Muscle layer of colon (tissue), 2 donors: ENCODE data around the gene NPNT.

Experiments used
- H3K27ac ChIP-seq: one replicate; pipeline ENCODE4 v1.7.0; 2013; ENCODE audit warnings: low read depth, mild to moderate bottlenecking, low read length, moderate library complexity
- H3K27me3 ChIP-seq, 2 donors: one replicate each; pipeline ENCODE4 v1.7.0; 2013; ENCODE audit warnings: low read length in 2 of 2, mild to moderate bottlenecking in 2 of 2; ENCODE audit not compliant: insufficient read depth in 2 of 2, control insufficient read depth in 1 of 2
- H3K36me3 ChIP-seq: one replicate; pipeline ENCODE4 v1.7.0; 2013; ENCODE audit warnings: mild to moderate bottlenecking, low read length; ENCODE audit not compliant: insufficient read depth
- H3K4me1 ChIP-seq: one replicate; pipeline ENCODE4 v1.7.0; 2013; ENCODE audit warnings: mild to moderate bottlenecking, low read length; ENCODE audit not compliant: insufficient read depth
- H3K4me3 ChIP-seq, 2 donors: one replicate each; pipeline ENCODE4 v1.7.0; 2013; ENCODE audit warnings: low read length in 2 of 2, low read depth in 1 of 2, mild to moderate bottlenecking in 1 of 2, moderate library complexity in 1 of 2
- H3K9ac ChIP-seq: one replicate; pipeline ENCODE4 v1.7.0; 2013; ENCODE audit warnings: low read length
- H3K9me3 ChIP-seq: one replicate; pipeline ENCODE4 v1.7.0; 2013; ENCODE audit warnings: mild to moderate bottlenecking, low read length
- donor health status: abdominal sarcoma.
- donor health status: Adenocarcinoma of cecum.

NPNT gene

GRCh38 chr4:105887508-105887907 is 7.8 kb upstream of the NPNT start:
- Histone ChIP-seq H3K36me3 (no peaks in the 10 kb centered on the region), H3K9me3 (no peaks in the 10 kb centered on the region), H3K9ac (no peak overlapping the region), H3K27me3 (no peaks in the 10 kb centered on the region), H3K27ac (no peak overlapping the region), H3K4me1 (no peaks in the 10 kb centered on the region), H3K4me3 (no peak overlapping the region)

GRCh38 chr4:105895583-105896460 is 551 bp downstream of the NPNT start:
- peaks cover 4 to 26% of the 10 kb centered on the region in 2 donors for H3K27me3 ChIP-seq
- no peak overlapping the region for H3K27ac ChIP-seq
- H3K4me1 ChIP-seq, result no peaks in the 10 kb centered on the region
- H3K9ac ChIP-seq, result no peak overlapping the region
- no peaks in the 10 kb centered on the region for H3K36me3 ChIP-seq
- no peaks in the 10 kb centered on the region for H3K9me3 ChIP-seq
- H3K4me3 ChIP-seq, result peak overlapping the region; percentile 26 to 35

- Histone ChIP-seq H3K9ac (no peak overlapping the region), H3K4me1 (no peaks in the 10 kb centered on the region), H3K4me3 (no peak overlapping the region), H3K27me3 (peaks cover 4 to 26% of the 10 kb centered on the region in 2 donors), H3K9me3 (no peaks in the 10 kb centered on the region), H3K27ac (no peak overlapping the region), H3K36me3 (no peaks in the 10 kb centered on the region)
Observed at GRCh38 chr4:105896461-105896942, 1.2 kb downstream of the NPNT start.

GRCh38 chr4:105896984-105897775 is 1.9 kb downstream of the NPNT start:
- H3K36me3 ChIP-seq, result no peaks in the 10 kb centered on the region
- peaks cover 4 to 26% of the 10 kb centered on the region in 2 donors for H3K27me3 ChIP-seq
- H3K4me3 ChIP-seq, result no peak overlapping the region
- H3K9ac ChIP-seq, result no peak overlapping the region
- H3K9me3 ChIP-seq, result no peaks in the 10 kb centered on the region
- no peak overlapping the region for H3K27ac ChIP-seq
- no peaks in the 10 kb centered on the region for H3K4me1 ChIP-seq

GRCh38 chr4:105900541-105900940 is 5.3 kb downstream of the NPNT start:
- Histone ChIP-seq H3K4me3 (no peak overlapping the region), H3K36me3 (no peaks in the 10 kb centered on the region), H3K4me1 (no peaks in the 10 kb centered on the region), H3K9me3 (no peaks in the 10 kb centered on the region), H3K27ac (no peak overlapping the region), H3K9ac (no peak overlapping the region), H3K27me3 (peaks cover 0 to 18% of the 10 kb centered on the region in 2 donors)

GRCh38 chr4:105902550-105903262 is 7.4 kb downstream of the NPNT start:
- Histone ChIP-seq H3K9ac (no peak overlapping the region), H3K27ac (no peak overlapping the region), H3K36me3 (no peaks in the 10 kb centered on the region), H3K4me1 (no peaks in the 10 kb centered on the region), H3K4me3 (no peak overlapping the region), H3K27me3 (peaks cover 0 to 1% of the 10 kb centered on the region in 2 donors), H3K9me3 (no peaks in the 10 kb centered on the region)

- no peak overlapping the region for H3K9ac ChIP-seq
- H3K27me3 ChIP-seq, result no peaks in the 10 kb centered on the region
- no peak overlapping the region for H3K27ac ChIP-seq
Observed at GRCh38 chr4:105909787-105910281, 14.6 kb downstream of the NPNT start.

GRCh38 chr4:105911426-105911825 is 16.2 kb downstream of the NPNT start:
- no peaks in the 10 kb centered on the region for H3K27me3 ChIP-seq
- no peaks in the 10 kb centered on the region for H3K9me3 ChIP-seq
- no peak overlapping the region for H3K9ac ChIP-seq
- H3K36me3 ChIP-seq, result no peaks in the 10 kb centered on the region
- H3K27ac ChIP-seq, result no peak overlapping the region
- no peak overlapping the region for H3K4me3 ChIP-seq
- no peaks in the 10 kb centered on the region for H3K4me1 ChIP-seq

More at GRCh38 chr4:105909787-105910281, 14.6 kb downstream of the NPNT start:
- Histone ChIP-seq H3K9me3 (no peaks in the 10 kb centered on the region), H3K4me1 (no peaks in the 10 kb centered on the region), H3K36me3 (no peaks in the 10 kb centered on the region), H3K4me3 (no peak overlapping the region)

GRCh38 chr4:105912633-105913032 is 17.4 kb downstream of the NPNT start:
- Histone ChIP-seq H3K27me3 (no peaks in the 10 kb centered on the region), H3K4me3 (no peak overlapping the region), H3K9me3 (no peaks in the 10 kb centered on the region), H3K36me3 (no peaks in the 10 kb centered on the region), H3K4me1 (no peaks in the 10 kb centered on the region), H3K9ac (no peak overlapping the region), H3K27ac (no peak overlapping the region)

- no peak overlapping the region for H3K9ac ChIP-seq
- H3K27ac ChIP-seq, result no peak overlapping the region
- H3K9me3 ChIP-seq, result no peaks in the 10 kb centered on the region
- no peak overlapping the region for H3K4me3 ChIP-seq
- H3K36me3 ChIP-seq, result no peaks in the 10 kb centered on the region
- no peaks in the 10 kb centered on the region for H3K27me3 ChIP-seq
- H3K4me1 ChIP-seq, result no peaks in the 10 kb centered on the region
Observed at GRCh38 chr4:105917171-105917685, 22.0 kb downstream of the NPNT start.

GRCh38 chr4:105921301-105921700 is 26.0 kb downstream of the NPNT start:
- no peak overlapping the region for H3K9ac ChIP-seq

More at GRCh38 chr4:105921301-105921700, 26.0 kb downstream of the NPNT start:
- no peak overlapping the region for H3K27ac ChIP-seq
- no peaks in the 10 kb centered on the region for H3K9me3 ChIP-seq
- no peak overlapping the region for H3K4me3 ChIP-seq
- no peaks in the 10 kb centered on the region for H3K36me3 ChIP-seq
- H3K4me1 ChIP-seq, result no peaks in the 10 kb centered on the region
- H3K27me3 ChIP-seq, result no peaks in the 10 kb centered on the region
